GM10266 (cell line): ENCODE data around the gene METTL5.
"Not testable (repeated sequence)": the region's sequence is repeated elsewhere in the genome, so short reads cannot be mapped to it uniquely, and the experiment has no call there.

ENCODE experiments used
- DNase-seq: peaks from one replicate; pipeline ENCODE4 v3.0.0; 2012; ENCODE audit errors: extremely low spot score
- CTCF ChIP-seq: IDR thresholded peaks from 2 replicates; pipeline ENCODE4 v1.5.1; 2012; ENCODE audit warnings: mild to moderate bottlenecking, low read depth; ENCODE audit not compliant: control insufficient read depth, insufficient read depth; ENCODE audit errors: missing control alignments

The METTL5 gene

GRCh38 chr2:169860149-169860548 lies 35.4 kb upstream of the METTL5 start:
- DNase-seq: no peak
- TF ChIP-seq CTCF: no peak

DNA sequence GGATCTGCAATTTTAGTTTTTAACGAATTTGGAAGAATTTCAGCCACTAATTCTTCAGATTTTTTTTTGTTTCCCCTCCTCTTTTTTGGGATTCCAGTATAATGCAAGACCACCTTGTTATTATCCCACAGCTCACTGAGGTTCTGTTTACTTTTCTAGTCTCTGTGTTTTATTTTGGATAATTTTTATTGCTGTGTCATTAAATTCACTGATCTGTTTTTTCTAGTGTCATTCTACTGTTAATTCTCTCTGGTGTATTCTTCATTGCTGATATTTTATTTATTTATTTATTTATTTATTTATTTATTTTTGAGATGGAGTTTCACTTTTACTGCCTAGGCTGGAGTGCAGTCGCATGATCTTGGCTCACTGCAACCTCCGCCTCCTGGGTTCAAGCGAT lies 34.7 kb upstream of the METTL5 start:
- DNase-seq: no peak
- TF ChIP-seq CTCF: no peak

DNA sequence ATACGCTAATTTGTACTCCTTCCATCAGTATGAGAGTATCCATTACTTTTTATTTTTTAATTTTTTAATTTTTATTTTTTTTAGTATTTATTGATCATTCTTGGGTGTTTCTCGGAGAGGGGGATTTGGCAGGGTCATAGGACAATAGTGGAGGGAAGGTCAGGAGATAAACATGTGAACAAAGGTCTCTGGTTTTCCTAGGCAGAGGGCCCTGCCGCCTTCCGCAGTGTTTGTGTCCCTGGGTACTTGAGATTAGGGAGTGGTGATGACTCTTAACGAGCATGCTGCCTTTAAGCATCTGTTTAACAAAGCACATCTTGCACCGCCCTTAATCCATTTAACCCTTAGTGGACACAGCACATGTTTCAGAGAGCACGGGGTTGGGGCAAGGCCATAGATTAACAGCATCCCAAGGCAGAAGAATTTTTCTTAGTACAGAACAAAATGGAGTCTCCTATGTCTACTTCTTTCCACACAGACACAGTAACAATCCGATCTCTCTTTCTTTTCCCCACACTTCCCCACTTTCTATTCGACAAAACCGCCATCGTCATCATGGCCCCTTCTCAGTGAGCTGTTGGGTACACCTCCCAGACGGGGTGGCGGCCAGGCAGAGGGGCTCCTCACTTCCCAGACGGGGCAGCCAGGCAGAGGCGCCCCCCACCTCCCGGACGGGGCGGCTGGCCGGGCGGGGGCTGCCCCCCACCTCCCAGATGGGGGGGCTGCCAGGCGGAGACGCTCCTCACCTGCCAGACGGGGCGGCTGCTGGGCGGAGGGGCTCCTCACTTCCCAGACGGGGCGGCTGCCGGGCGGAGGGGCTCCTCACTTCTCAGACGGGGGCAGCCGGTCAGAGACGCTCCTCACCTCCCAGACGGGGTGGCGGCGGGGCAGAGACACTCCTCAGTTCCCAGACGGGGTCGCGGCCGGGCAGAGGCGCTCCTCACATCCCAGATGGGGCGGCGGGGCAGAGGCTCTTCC lies 30.9 kb upstream of the METTL5 start:
- not testable (repeated sequence) for DNase-seq

DNA sequence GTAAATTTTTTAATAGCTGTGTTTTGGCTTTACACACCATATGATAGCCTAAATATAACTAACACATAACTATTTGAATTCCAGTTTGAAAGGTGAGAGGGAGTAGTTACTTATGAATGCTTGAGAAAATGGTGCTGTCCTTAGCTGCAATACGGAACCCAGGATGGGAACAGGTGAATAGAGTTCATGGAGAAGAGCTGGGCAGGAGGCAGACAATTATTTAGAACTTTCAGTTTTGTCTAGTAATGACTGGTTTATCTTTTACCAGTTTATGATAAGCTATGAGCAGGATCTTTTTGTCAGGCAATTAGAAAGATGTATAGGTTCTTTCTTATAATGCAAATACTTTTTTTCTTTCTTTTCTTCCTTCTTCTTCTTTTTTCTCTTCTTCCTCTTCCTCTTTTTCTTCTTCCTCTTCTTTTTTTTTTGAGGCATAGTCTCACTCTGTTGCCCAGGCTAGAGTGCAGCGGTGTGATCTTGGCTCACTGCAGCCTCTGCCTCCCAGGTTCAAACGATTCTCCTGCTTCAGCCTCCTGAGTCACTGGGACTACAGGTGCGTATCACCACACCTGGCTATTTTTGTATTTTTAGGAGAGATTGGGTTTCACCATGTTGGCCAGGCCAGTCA lies 28.4 kb upstream of the METTL5 start:
- no peak for TF ChIP-seq CTCF
- DNase-seq: no peak

DNA sequence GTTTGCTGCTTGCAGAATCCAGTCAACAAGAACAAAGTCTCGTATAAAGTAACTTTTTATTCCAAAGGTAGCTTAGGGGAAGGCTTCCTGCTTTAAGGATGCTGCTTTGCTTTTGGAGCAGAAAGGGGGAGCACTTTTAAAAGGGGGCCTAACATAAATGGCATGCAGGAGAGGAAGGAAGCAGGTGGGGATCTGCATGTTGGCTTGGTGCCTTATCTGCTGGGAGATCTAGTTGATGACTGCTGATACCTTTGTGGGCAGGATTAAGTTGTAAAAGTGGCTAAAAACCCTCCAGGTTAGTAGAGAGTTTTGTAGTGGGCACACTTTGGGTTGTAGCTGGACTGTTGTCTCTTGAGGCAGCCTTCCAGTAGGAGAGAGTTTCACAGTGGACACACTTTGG lies 25.0 kb upstream of the METTL5 start:
- no peak for TF ChIP-seq CTCF
- DNase-seq: no peak

GRCh38 chr2:169848959-169849693 lies 24.4 kb upstream of the METTL5 start:
- DNase-seq: not testable (repeated sequence)

DNA sequence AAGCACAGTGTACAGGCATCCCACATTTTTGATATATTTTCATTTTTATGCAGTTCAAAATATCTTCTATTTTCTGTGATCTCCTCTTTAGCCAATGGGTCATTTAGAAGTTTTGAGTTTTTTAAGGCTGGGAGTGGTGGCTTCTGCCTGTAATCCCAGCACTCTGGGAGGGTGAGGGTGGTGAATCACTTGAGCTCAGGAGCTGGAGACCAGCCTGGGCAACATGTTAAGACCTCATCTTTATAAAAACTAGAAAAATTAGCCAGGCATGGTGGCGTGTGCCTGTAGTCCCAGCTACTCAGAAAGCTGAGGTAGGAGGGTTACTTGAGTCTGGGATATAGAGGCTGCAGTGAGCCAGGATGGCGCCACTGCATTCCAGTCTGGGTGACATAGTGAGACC lies 20.3 kb upstream of the METTL5 start:
- TF ChIP-seq CTCF: no peak
- no peak for DNase-seq

- DNase-seq: not testable (repeated sequence)
Observed at GRCh38 chr2:169841625-169842024, 16.9 kb upstream of the METTL5 start.
